Epithelial cell of esophagus (primary cell): ENCODE data around the gene SEC14L6.

Experiments
- DNase-seq: peaks from one replicate; pipeline ENCODE4 v3.0.0; 2010; ENCODE audit warnings: low read depth
- H3K4me3 ChIP-seq: 2 replicates; pipeline ENCODE4 v1.5.1; 2011; ENCODE audit warnings: mild to moderate bottlenecking, low read length, control low read depth
- CTCF ChIP-seq: IDR thresholded peaks from 2 replicates; pipeline ENCODE4 v1.5.1; 2011; ENCODE audit warnings: low read depth, mild to moderate bottlenecking, low read length, control low read depth, inconsistent platforms; ENCODE audit not compliant: insufficient read depth; ENCODE audit errors: missing control alignments

The SEC14L6 gene

GRCh38 chr22:30495041-30495784 is 51.3 kb downstream of the SEC14L6 start:
- no peak for TF ChIP-seq CTCF
- H3K4me3 ChIP-seq, result no peak overlapping the region
- no peak for DNase-seq

GRCh38 chr22:30492144-30492543 is 54.4 kb downstream of the SEC14L6 start:
- TF ChIP-seq CTCF, result no peak
- DNase-seq, result no peak

DNA sequence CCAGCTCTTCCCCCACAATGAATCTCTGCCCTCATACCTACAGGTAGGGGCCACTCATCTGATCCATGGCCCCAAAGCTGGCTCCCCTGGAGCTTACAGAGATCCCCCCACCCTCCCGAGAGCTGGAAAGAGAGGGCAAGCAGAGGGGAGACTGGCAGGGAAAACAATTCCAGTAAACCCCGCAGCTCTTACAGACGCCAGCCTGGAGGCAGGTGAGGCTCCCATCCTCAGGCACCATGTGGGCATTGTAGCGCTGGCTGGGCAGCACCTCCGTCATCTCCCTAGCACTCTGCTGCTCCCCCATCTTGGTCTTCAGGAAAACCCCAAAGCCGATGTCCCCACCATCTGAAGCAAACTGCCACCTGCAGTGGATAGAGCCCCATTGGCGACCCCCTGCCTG is 55.2 kb downstream of the SEC14L6 start:
- TF ChIP-seq CTCF, result no peak
- H3K4me3 ChIP-seq, result no peak overlapping the region
- no peak for DNase-seq

More at GRCh38 chr22:30492144-30492543, 54.4 kb downstream of the SEC14L6 start:
- no peak overlapping the region for H3K4me3 ChIP-seq

GRCh38 chr22:30490399-30490798 is 56.1 kb downstream of the SEC14L6 start:
- TF ChIP-seq CTCF, result no peak
- no peak for DNase-seq
- no peak overlapping the region for H3K4me3 ChIP-seq

GRCh38 chr22:30488121-30488520 is 58.4 kb downstream of the SEC14L6 start:
- no peak for DNase-seq
- no peak overlapping the region for H3K4me3 ChIP-seq
- TF ChIP-seq CTCF, result no peak

GRCh38 chr22:30486661-30487115 is 59.9 kb downstream of the SEC14L6 start:
- H3K4me3 ChIP-seq, result no peak overlapping the region
- TF ChIP-seq CTCF, result no peak
- DNase-seq, result peak; percentile 24

DNA sequence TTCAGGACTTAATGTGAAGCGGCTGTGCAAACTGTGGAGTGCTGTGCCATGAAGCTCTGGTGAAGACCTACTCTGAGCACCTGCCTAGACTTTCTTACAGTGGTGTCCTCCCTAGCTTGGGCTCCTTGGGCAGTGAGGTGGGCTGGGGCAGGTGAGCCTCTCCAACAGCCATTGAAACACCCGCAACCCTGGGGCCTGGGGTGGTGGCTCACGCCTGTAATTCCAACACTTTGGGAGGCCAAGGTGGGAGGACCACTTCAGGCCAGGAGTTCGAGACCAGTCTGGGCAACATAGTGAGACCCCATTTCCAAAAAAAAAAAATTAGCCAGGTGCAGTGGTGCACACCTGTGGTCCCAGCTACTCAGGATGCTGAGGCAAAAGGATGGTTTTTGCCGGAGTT is 60.4 kb downstream of the SEC14L6 start:
- no peak overlapping the region for H3K4me3 ChIP-seq
- no peak for TF ChIP-seq CTCF
- DNase-seq, result no peak
